Measurements from ENCODE around the gene TMEM145. TPM values are rescaled to one million over a fixed set of nuclear protein-coding genes. Genes with fewer than 3 reads are reported as not detected.

The TMEM145 gene
- total and polyA plus RNA-seq, 12 donors, result 0.15 to 1.0 (median 0.49) TPM; not detected in 5

DNA sequence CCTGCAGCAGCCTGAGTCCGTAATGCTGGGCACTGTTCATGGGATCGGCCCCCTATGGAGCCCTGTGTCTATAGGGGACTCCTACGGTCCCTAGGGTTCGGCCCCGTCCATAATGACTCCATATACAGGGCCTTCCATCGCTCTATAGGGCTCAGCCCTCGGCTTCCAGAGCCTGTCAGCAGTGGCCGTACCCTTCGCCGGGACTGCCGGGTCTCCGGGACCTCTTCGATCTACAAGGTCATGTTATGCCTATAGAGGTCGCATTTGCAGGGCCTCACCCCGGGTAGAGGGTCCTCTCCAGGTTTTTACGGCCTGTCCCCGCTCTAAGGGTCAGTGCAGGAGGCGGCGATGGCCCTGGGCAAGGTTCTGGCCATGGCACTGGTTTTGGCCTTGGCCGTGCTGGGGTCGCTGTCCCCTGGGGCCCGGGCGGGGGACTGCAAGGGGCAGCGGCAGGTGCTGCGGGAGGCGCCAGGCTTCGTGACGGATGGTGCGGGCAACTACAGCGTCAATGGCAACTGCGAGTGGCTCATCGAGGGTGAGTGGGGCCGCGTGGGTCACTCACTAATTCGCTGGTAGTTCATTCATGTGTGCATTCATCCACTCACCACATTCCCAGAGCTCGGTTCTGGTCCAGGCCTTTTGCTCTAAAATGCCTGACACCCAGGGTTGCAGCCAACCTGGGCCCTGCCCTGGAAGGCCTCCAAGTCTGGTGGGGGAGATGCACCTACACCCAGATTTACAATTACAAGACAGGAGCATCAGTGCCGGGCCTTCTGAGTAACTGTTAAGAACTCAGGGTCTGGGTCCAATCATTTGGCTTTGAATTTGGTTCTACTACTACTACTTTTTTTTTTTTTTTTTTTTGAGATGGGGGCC is 13.0 kb downstream of the TMEM145 start:
- Histone ChIP-seq H3K4me1 (peaks cover 9 to 36% (median 29%) of the 10 kb centered on the region in 9 donors), H3K27me3 (peaks cover 12 to 35% (median 26%) of the 10 kb centered on the region in 7 donors), H3K27ac (peak overlapping the region; percentile 51 to 90 (median 84)), H3K4me3 (peak overlapping the region; percentile 72 to 96 (median 84)), H3K36me3 (no peaks in the 10 kb centered on the region), H3K9me3 (no peaks in the 10 kb centered on the region)
- ATAC-seq (peak; percentile 2 to 54 (median 32)), DNase-seq (no peak)
- WGBS, 2 donors, result 3 to 4% methylated on average over 37 of the region's 37 CpGs
- intact Hi-C loops (cut with DNase I), result loop anchor here in 6 of 10 donors (1.0 to 10.0 kb wide), 5 partner anchors 71 to 193 kb away; partner anchors contain the start of gene POU2F2 (in 6 of the 6)
- TF ChIP-seq, protein P1, sequence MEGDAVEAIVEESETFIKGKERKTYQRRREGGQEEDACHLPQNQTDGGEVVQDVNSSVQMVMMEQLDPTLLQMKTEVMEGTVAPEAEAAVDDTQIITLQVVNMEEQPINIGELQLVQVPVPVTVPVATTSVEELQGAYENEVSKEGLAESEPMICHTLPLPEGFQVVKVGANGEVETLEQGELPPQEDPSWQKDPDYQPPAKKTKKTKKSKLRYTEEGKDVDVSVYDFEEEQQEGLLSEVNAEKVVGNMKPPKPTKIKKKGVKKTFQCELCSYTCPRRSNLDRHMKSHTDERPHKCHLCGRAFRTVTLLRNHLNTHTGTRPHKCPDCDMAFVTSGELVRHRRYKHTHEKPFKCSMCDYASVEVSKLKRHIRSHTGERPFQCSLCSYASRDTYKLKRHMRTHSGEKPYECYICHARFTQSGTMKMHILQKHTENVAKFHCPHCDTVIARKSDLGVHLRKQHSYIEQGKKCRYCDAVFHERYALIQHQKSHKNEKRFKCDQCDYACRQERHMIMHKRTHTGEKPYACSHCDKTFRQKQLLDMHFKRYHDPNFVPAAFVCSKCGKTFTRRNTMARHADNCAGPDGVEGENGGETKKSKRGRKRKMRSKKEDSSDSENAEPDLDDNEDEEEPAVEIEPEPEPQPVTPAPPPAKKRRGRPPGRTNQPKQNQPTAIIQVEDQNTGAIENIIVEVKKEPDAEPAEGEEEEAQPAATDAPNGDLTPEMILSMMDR (IDR thresholded peaks at IDR 0.05), result peak in 2 of 9 donors; percentile 13 to 15

GRCh38 chr19:42326969-42327368 is 13.9 kb downstream of the TMEM145 start:
- intact Hi-C loops (cut with DNase I), result loop anchor here in 5 of 10 donors (10.0 kb wide), 1 partner anchor 192 kb away; the partner anchor contains the start of gene POU2F2 (in 5 of the 5)
- Histone ChIP-seq H3K4me3 (peak overlapping the region in 4 of 10 donors; percentile 75 to 89 (median 87)), H3K4me1 (peaks cover 9 to 39% (median 29%) of the 10 kb centered on the region in 9 donors), H3K27ac (no peak overlapping the region), H3K9me3 (no peaks in the 10 kb centered on the region), H3K36me3 (no peaks in the 10 kb centered on the region), H3K27me3 (peaks cover 12 to 31% (median 26%) of the 10 kb centered on the region in 7 donors)
- ATAC-seq (no peak), DNase-seq (no peak)
- TF ChIP-seq, protein P1 (IDR thresholded peaks at IDR 0.05), result no peak

GRCh38 chr19:42327381-42327780 is 14.3 kb downstream of the TMEM145 start:
- ATAC-seq, result no peak

GRCh38 chr19:42328106-42328505 is 15.0 kb downstream of the TMEM145 start:
- 62 to 75% methylated on average over 1 of the region's 1 CpG for WGBS, 2 donors
- no peaks in the 10 kb centered on the region for H3K9me3 ChIP-seq
- ATAC-seq (no peak), DNase-seq (no peak)
- H3K4me1 ChIP-seq, result peaks cover 9 to 45% (median 29%) of the 10 kb centered on the region in 9 donors
- no peak overlapping the region for H3K4me3 ChIP-seq
- no peaks in the 10 kb centered on the region for H3K36me3 ChIP-seq
- H3K27ac ChIP-seq, result no peak overlapping the region
- TF ChIP-seq, protein P1 (IDR thresholded peaks at IDR 0.05), result no peak
- peaks cover 12 to 20% (median 18%) of the 10 kb centered on the region in 7 donors for H3K27me3 ChIP-seq
- intact Hi-C loops (cut with DNase I), result loop anchor here in 5 of 10 donors (10.0 kb wide), 1 partner anchor 193 kb away; the partner anchor contains the start of gene POU2F2 (in 5 of the 5)

More at GRCh38 chr19:42327381-42327780, 14.3 kb downstream of the TMEM145 start:
- intact Hi-C loops (cut with DNase I), result loop anchor here in 5 of 10 donors (10.0 kb wide), 1 partner anchor 193 kb away; the partner anchor contains the start of gene POU2F2 (in 5 of the 5)
- no peak for DNase-seq
- no peak overlapping the region for H3K27ac ChIP-seq
- H3K36me3 ChIP-seq, result no peaks in the 10 kb centered on the region
- H3K27me3 ChIP-seq, result peaks cover 12 to 27% (median 23%) of the 10 kb centered on the region in 7 donors
- peaks cover 9 to 43% (median 29%) of the 10 kb centered on the region in 9 donors for H3K4me1 ChIP-seq
- WGBS, 2 donors, result 85 to 89% methylated on average over 5 of the region's 5 CpGs
- TF ChIP-seq, protein P1 (IDR thresholded peaks at IDR 0.05), result no peak
- no peaks in the 10 kb centered on the region for H3K9me3 ChIP-seq
- no peak overlapping the region for H3K4me3 ChIP-seq
